Stimulated activated memory B cell treated with anti-CD40 and anti-IgM and Interleukin-4, amounts not matched to agents 10 μg/mL and 1 μg/mL and 100 μg/mL, for 72 hours (primary cell): ENCODE data around the gene UGGT1.

Source experiments
- ATAC-seq: fragments of 150-1000 bp; cut with Tn5 transposase; 2 replicates; pipeline ENCODE4 v1.10.0; 2021
- H3K27ac Mint-ChIP-seq: one replicate; pipeline ENCODE4 v1.8.0; 2022; ENCODE audit warnings: mild to moderate bottlenecking, mixed read lengths
- H3K27me3 Mint-ChIP-seq: one replicate; pipeline ENCODE4 v1.8.0; 2022; ENCODE audit warnings: mixed read lengths
- H3K36me3 Mint-ChIP-seq: one replicate; pipeline ENCODE4 v1.8.0; 2022; ENCODE audit warnings: mixed read lengths
- H3K4me1 Mint-ChIP-seq: one replicate; pipeline ENCODE4 v1.8.0; 2022; ENCODE audit warnings: mixed read lengths
- H3K4me3 Mint-ChIP-seq: one replicate; pipeline ENCODE4 v1.8.0; 2022; ENCODE audit warnings: mild to moderate bottlenecking, moderate library complexity, mixed read lengths
- H3K9me3 Mint-ChIP-seq: one replicate; pipeline ENCODE4 v1.8.0; 2022; ENCODE audit warnings: mixed read lengths

Gene UGGT1

DNA sequence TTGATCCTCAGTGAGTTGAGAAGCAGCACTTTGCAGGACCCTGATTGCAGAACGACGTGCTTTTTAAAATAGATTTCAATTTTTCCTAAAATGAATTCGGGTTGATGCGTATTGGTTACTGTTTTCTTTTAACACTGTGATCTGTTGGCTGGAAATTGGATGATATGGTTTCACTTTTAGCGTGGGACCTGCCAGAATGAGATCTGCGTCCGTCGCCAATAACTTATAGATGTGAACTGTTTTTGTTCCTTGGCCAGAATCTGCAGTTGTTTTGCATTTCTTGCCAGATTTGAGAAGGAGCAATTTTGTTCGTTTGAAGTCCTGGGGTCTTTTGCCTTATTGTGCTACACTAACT is 703 bp downstream of the UGGT1 start:
- H3K9me3 Mint-ChIP-seq: no peaks in the 10 kb centered on the region
- peaks cover 7% of the 10 kb centered on the region for H3K36me3 Mint-ChIP-seq
- H3K27me3 Mint-ChIP-seq: no peaks in the 10 kb centered on the region
- H3K27ac Mint-ChIP-seq: peak overlapping the region; percentile 91
- H3K4me1 Mint-ChIP-seq: peaks cover 29% of the 10 kb centered on the region
- peak overlapping the region; percentile 94 for H3K4me3 Mint-ChIP-seq
- no peak for ATAC-seq

DNA sequence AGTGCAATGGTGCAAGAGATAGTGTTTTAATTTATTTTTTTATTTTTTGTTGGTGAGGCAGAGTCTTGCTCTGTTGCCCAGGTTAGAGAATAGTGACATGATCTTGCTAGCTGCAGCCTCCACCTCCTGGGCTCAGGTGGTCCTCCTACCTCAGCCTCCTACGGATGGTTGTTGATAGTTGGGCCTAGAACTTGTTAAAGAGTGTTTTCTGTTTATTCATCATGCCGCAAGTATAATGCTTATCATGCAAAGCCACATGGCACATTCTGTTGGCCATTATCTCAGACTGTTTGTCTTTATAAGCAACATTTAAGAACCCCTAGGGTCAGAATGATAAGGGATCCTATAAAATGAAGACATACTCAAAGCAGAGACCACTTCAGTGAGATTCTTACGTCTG is 1.7 kb downstream of the UGGT1 start:
- H3K36me3 Mint-ChIP-seq: peaks cover 11% of the 10 kb centered on the region
- H3K27me3 Mint-ChIP-seq: no peaks in the 10 kb centered on the region
- peaks cover 29% of the 10 kb centered on the region for H3K4me1 Mint-ChIP-seq
- no peak for ATAC-seq
- no peak overlapping the region for H3K4me3 Mint-ChIP-seq
- H3K9me3 Mint-ChIP-seq: no peaks in the 10 kb centered on the region
- no peak overlapping the region for H3K27ac Mint-ChIP-seq

DNA sequence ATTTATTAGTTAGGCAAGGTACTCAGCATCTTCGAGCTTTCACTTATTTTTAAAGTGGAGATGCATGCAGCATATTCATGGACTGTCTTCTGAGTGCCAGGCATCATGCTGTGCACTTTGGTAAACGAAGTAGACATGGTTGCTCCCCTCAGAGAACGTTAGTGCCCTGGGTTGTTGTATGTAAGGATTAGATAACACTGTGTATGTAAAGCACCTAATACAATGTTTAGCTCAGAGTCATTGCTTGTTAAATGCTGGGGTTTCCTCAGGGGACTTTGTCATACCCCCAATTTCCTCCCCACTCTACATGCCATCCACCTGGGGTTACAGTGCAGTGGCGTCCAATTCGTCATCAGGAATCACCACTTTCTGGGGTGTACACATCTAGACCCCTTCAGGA is 2.8 kb downstream of the UGGT1 start:
- ATAC-seq: no peak
- Mint-ChIP-seq H3K4me3 (no peak overlapping the region), H3K36me3 (peaks cover 22% of the 10 kb centered on the region), H3K27ac (no peak overlapping the region), H3K4me1 (peaks cover 29% of the 10 kb centered on the region), H3K27me3 (no peaks in the 10 kb centered on the region), H3K9me3 (no peaks in the 10 kb centered on the region)

DNA sequence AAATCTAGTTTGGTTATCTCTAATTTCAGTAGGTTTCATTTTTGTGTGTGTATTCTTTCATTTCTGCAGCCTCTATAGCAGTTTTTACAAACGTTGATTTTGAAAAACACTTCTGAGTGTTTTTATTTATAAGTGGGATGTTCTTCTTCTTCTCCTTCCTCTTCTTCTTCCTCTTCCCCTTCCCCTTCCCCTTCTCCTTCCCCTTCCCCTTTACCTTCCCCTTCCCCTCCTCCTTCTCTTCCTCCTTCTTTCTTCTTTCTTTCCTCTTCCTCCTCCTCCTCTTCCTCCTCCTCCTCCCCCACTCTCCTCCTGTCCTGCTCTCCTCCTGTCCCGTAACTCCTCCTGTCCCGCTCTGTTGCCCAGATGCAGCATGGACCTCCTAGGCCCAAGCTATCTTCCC is 4.2 kb downstream of the UGGT1 start:
- Mint-ChIP-seq H3K27me3 (no peaks in the 10 kb centered on the region), H3K27ac (peak overlapping the region; percentile 34), H3K4me3 (no peak overlapping the region), H3K9me3 (no peaks in the 10 kb centered on the region), H3K4me1 (peaks cover 29% of the 10 kb centered on the region), H3K36me3 (peaks cover 29% of the 10 kb centered on the region)
- no peak for ATAC-seq

DNA sequence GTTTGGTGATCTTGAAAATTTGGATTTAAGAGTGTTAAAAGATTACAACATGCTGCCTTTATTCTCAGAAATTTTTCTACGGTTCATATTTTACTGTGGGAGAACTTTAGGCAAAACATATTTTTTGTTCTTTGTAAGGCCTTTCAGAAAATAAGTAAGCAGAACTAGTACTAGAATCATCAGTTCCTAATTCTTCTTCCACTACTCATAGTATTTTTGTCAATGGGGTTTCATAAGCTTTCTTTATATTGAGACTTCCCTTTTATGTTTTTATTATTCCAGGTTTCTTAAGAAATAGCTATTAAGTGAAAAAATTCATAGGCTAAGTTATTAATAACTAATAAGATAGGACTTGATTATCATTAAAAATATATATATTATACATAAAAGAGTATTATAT is 12.4 kb downstream of the UGGT1 start:
- Mint-ChIP-seq H3K36me3 (peaks cover 49% of the 10 kb centered on the region), H3K27ac (no peak overlapping the region)
- no peak for ATAC-seq

DNA sequence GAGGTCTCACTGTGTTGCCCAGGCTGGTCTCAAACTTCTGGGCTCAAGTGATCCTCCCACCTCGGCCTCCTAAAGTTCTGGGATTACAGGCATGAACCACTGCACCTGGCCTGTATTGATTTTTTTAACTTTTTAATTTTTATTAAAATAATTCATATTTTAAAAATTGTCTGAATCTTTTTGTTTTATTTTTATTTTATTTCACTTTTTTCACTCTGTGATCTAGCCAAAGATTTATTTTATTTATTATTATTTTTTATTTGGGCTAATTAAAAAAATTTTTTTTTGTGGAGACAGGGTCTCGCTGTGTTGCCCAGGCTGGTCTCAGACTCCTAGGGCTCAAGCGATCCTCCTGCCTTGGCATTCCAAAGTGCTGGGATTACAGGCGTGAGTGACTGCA is 14.1 kb downstream of the UGGT1 start:
- H3K36me3 Mint-ChIP-seq: peaks cover 48% of the 10 kb centered on the region
- no peak overlapping the region for H3K4me3 Mint-ChIP-seq
- ATAC-seq: no peak
- H3K4me1 Mint-ChIP-seq: peaks cover 7% of the 10 kb centered on the region
- H3K27me3 Mint-ChIP-seq: no peaks in the 10 kb centered on the region
- H3K27ac Mint-ChIP-seq: no peak overlapping the region
- no peaks in the 10 kb centered on the region for H3K9me3 Mint-ChIP-seq

More for the DNA sequence above, 12.4 kb downstream of the UGGT1 start:
- Mint-ChIP-seq H3K4me1 (peaks cover 7% of the 10 kb centered on the region), H3K4me3 (no peak overlapping the region), H3K9me3 (no peaks in the 10 kb centered on the region), H3K27me3 (no peaks in the 10 kb centered on the region)

DNA sequence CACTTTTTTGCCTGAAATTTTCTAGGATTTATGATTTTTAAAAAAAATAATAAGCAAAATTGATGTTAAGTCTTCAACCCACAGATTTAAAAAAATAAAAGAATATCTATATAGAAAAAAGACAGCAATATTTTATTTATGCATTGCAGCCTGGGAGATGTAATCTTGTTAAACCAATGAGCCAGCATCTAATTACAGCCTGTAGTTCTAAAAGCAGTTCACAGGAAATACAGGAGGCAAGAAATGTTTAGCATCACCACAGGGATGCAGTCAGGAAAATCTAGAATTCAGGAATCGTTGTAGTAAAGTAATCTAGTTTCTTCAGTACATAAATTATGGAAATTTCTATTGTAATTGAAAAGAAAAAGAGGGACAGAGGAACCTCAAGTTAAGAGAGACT is 17.2 kb downstream of the UGGT1 start:
- Mint-ChIP-seq H3K27me3 (no peaks in the 10 kb centered on the region), H3K4me1 (peaks cover 7% of the 10 kb centered on the region), H3K36me3 (peaks cover 36% of the 10 kb centered on the region), H3K4me3 (no peak overlapping the region), H3K9me3 (no peaks in the 10 kb centered on the region), H3K27ac (no peak overlapping the region)
- ATAC-seq: no peak

DNA sequence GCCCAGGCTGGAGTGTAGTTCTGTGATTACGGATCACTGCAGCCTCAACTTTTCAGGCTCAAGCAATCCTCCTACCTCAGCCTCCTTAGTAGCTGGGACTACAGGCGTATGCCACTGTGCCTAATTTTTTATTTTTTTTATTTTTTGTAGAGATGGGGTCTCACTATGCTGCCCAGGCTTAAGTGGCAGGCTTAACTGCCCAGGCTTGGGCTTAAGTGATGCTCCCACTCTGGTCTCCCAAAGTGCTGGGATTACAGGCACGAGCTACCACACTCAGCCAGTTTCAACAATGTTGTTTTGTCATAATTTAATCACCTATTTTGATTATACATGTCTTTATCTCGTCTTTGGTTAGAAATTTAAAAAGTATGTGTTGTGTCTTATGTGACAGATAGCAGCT is 18.2 kb downstream of the UGGT1 start:
- peaks cover 30% of the 10 kb centered on the region for H3K36me3 Mint-ChIP-seq
- no peak overlapping the region for H3K4me3 Mint-ChIP-seq
- ATAC-seq: no peak
- H3K9me3 Mint-ChIP-seq: no peaks in the 10 kb centered on the region
- H3K27ac Mint-ChIP-seq: no peak overlapping the region
- no peaks in the 10 kb centered on the region for H3K27me3 Mint-ChIP-seq
- H3K4me1 Mint-ChIP-seq: peaks cover 2% of the 10 kb centered on the region

DNA sequence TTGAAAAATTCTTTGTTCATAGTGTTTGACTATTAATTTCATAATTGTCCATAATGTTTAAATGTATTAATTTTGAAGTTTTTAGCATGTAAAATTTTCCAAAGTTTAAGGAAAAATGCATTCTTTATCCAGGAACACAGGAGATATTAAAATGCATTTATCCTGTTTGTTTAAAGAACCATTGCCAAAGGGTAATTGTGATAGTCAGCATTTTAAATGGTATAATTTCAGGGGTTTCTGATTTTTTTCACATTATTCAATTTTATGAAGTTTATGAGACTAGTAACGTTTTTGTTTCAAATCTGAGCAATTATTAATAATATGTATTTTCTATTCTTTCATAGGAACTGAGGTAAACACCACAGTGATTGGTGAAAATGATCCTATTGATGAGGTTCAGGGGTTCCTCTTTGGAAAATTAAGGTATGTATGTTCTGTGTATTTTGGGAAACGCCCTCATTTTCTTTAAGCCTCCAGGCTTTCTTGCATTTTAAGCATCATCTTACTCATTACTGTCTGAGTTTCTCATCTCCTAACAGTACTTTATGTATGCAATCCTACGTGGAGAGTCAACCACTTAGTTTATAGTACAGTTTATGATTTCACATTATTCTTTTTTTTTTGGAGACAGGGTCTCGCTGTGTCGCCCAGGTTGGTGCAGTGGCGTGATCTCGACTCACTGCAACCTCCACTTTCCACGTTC is 25.1 kb downstream of the UGGT1 start:
- no peak for ATAC-seq
- H3K27ac Mint-ChIP-seq: no peak overlapping the region
- H3K4me1 Mint-ChIP-seq: no peaks in the 10 kb centered on the region
- H3K36me3 Mint-ChIP-seq: peaks cover 40% of the 10 kb centered on the region
- H3K9me3 Mint-ChIP-seq: no peaks in the 10 kb centered on the region
- H3K27me3 Mint-ChIP-seq: no peaks in the 10 kb centered on the region
- H3K4me3 Mint-ChIP-seq: no peak overlapping the region

DNA sequence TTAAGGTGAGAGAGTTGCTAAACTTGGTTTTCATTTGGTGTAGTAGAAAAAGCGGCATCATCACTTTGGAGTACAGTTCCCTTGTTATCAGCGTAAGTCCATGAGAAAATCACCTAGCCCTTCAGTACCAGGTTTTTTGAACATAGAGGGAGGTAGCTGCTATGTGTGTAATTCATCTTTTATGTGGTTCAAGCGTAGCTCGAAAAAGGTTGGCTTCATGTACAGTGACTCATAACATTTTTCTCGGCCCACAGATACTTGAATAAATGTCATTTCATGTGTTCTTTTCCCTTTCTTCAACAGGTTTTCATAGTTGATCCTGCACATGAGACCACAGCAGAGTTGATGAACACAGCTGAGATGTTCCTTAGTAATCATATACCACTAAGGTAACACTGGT is 43.6 kb downstream of the UGGT1 start:
- H3K4me1 Mint-ChIP-seq: no peaks in the 10 kb centered on the region
- no peak overlapping the region for H3K27ac Mint-ChIP-seq
- H3K36me3 Mint-ChIP-seq: peaks cover 83% of the 10 kb centered on the region
- H3K27me3 Mint-ChIP-seq: no peaks in the 10 kb centered on the region
- no peak for ATAC-seq
- no peaks in the 10 kb centered on the region for H3K9me3 Mint-ChIP-seq
- no peak overlapping the region for H3K4me3 Mint-ChIP-seq

DNA sequence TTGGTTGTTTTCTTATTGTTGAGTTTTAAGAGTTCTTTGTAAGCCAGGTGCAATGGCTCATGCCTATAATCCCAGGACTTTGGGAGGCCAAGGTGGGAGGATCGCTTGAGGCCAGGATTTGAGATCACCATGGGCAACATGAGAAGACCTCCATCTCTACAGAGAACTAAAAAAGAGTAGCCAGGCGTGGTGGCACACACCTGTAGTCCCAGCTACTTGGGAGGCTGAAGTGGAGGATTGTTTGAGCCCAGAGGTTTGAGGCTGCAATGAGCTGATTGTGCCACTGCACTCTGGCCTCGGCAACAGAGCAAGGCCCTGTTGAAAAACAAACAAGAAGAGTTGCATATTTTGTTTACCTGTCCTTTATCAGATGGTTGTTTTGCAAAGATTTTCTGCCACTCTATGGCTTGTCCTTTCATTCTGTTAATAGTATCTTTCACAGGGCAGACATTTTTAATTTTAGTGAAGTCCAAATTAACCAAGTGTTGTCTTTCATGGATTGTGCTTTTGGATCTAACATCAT is 46.2 kb downstream of the UGGT1 start:
- Mint-ChIP-seq H3K27ac (no peak overlapping the region), H3K27me3 (no peaks in the 10 kb centered on the region), H3K4me1 (no peaks in the 10 kb centered on the region), H3K9me3 (no peaks in the 10 kb centered on the region), H3K4me3 (no peak overlapping the region), H3K36me3 (peaks cover 69% of the 10 kb centered on the region)
- ATAC-seq: no peak

DNA sequence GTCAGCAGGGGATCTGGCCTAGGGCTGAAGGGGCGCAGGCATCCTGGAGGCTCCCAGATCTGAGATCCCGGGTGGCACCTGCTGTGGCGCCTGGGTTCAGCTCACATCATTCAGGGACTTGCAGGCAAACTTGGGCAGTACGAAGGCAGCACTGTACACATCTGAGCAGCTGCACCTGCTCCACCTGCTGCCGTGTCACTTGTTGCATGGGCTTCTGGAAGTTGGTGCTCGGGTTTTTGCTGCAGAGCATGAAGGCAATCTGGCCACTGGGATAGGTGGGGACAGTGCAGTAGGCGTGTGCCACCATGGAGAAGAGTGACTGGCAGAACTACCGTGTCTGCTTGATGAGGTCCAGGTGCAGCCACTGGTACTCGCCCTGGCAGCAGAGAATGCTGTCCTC is 48.6 kb downstream of the UGGT1 start:
- Mint-ChIP-seq H3K9me3 (no peaks in the 10 kb centered on the region), H3K27ac (no peak overlapping the region), H3K36me3 (peaks cover 55% of the 10 kb centered on the region), H3K4me3 (no peak overlapping the region), H3K4me1 (no peaks in the 10 kb centered on the region), H3K27me3 (no peaks in the 10 kb centered on the region)
- no peak for ATAC-seq

DNA sequence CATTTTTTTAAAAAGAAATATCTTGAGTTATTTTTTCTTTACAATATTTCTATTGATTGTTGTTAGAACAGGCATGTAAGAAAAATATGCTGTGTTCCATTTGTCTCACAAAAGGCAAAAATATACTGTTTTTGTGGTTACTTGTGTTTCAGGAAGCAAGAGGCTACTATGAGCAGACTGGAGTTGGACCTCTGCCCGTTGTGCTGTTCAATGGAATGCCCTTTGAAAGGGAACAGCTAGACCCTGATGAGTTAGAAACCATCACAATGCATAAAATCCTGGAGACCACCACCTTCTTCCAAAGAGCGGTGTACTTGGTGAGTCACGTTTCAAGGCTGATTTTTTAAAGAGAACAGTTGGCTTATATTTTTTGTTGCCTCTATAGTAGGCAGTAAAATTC is 54.7 kb downstream of the UGGT1 start:
- no peaks in the 10 kb centered on the region for H3K9me3 Mint-ChIP-seq
- H3K27me3 Mint-ChIP-seq: no peaks in the 10 kb centered on the region
- H3K4me3 Mint-ChIP-seq: no peak overlapping the region
- H3K4me1 Mint-ChIP-seq: no peaks in the 10 kb centered on the region
- ATAC-seq: no peak
- no peak overlapping the region for H3K27ac Mint-ChIP-seq
- H3K36me3 Mint-ChIP-seq: peaks cover 38% of the 10 kb centered on the region

DNA sequence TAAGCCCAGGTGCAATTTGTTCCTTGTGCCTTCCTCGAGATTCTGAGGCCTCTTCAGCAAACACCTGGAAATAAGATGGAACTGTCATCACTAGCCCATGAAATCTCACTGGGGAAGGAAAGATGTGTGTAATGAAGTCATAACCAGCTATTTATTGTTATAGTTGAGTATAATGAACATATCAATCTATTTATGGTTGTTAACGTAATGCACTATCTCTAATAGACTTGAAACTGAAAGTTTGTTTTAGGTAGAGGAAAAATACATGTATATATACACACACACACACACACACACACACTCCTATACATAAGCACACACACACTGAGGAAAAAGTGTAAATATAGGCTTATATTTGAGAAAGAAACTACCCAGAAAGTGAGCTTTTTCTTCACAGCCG is 62.8 kb downstream of the UGGT1 start:
- Mint-ChIP-seq H3K27me3 (no peaks in the 10 kb centered on the region), H3K9me3 (no peaks in the 10 kb centered on the region), H3K4me3 (no peak overlapping the region), H3K27ac (peak overlapping the region; percentile 38), H3K4me1 (peaks cover 13% of the 10 kb centered on the region), H3K36me3 (peaks cover 62% of the 10 kb centered on the region)
- no peak for ATAC-seq

DNA sequence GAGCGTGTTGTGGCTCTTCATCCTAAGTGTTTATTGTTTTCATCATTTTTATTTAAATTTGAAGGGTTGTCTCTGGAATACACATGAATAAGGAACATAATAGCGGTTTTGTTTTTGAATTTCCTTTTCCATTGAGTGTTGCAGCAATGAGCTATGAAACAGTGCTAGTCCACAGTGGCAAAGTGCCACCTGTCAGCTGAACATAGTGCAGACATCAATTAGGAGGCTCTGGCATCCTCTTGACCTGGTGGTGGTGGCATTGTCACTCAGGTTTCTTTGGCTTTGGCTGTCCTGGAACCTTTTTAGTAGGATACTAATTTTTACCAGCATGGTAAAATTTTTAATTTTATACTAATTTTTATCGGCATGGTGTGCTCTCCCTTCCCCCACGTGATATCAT is 63.2 kb downstream of the UGGT1 start:
- H3K4me1 Mint-ChIP-seq: peaks cover 13% of the 10 kb centered on the region
- peaks cover 67% of the 10 kb centered on the region for H3K36me3 Mint-ChIP-seq
- H3K27ac Mint-ChIP-seq: peak overlapping the region; percentile 38
- H3K4me3 Mint-ChIP-seq: no peak overlapping the region
- ATAC-seq: no peak
- no peaks in the 10 kb centered on the region for H3K9me3 Mint-ChIP-seq
- no peaks in the 10 kb centered on the region for H3K27me3 Mint-ChIP-seq

DNA sequence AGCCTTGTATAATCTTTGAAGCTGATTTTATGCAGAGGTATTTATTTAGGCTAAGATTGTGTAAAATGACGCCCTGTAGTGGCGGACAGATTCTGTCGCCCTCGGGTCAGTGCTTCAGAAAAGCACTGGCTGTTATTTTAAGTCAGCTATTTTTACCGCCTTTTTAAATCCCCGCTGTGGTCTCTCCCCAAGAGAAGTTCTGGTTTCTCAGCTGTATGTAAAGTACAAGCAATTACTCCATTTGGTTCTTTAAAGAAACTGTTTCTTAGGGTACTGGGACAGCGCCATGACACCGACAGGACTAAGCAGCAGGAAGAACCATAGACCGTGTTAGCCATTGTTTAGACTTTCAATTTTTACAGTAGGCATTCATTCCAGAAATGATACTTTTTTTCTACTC is 65.0 kb downstream of the UGGT1 start:
- Mint-ChIP-seq H3K36me3 (peaks cover 77% of the 10 kb centered on the region), H3K9me3 (no peaks in the 10 kb centered on the region), H3K27ac (no peak overlapping the region), H3K4me1 (peaks cover 13% of the 10 kb centered on the region), H3K27me3 (no peaks in the 10 kb centered on the region), H3K4me3 (no peak overlapping the region)
- no peak for ATAC-seq
